ENCODE data around the gene ZDHHC8. TPM values are rescaled to one million over a fixed set of nuclear protein-coding genes. Genes with fewer than 3 reads are reported as not detected.
A peak's percentile ranks its signal among the peaks of the same experiment; 100 is the strongest.

ZDHHC8 gene
- total RNA-seq, 1 donor = 12.7 TPM

DNA sequence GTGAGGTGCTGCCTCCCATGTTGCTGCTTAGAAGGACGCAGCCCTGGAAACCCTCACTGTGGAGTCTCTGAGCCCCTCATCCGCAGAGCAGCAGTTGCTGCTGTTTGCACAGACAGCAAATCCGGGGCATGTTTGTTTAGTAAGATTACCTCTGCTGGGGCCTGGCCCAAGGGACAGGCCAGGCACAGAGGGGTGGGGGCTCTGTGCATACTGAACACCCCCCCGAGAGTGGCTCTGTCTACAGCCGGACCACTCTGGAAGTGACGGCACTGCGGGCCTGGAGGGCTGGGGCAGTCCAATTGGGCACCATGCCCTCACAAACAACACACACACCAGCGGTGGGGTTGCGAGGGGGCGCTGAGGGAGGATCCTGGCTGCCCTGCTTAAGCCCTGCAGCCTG lies 42.2 kb downstream of the ZDHHC8 start:
- H3K4me3 ChIP-seq (ENCODE audit: low read depth, low read length) = no peak overlapping the region
- no peak for TF ChIP-seq CTCF (IDR thresholded peaks at IDR 0.05; ENCODE audit: insufficient read depth, low read length)
- no peak for DNase-seq (ENCODE audit: low read depth)

DNA sequence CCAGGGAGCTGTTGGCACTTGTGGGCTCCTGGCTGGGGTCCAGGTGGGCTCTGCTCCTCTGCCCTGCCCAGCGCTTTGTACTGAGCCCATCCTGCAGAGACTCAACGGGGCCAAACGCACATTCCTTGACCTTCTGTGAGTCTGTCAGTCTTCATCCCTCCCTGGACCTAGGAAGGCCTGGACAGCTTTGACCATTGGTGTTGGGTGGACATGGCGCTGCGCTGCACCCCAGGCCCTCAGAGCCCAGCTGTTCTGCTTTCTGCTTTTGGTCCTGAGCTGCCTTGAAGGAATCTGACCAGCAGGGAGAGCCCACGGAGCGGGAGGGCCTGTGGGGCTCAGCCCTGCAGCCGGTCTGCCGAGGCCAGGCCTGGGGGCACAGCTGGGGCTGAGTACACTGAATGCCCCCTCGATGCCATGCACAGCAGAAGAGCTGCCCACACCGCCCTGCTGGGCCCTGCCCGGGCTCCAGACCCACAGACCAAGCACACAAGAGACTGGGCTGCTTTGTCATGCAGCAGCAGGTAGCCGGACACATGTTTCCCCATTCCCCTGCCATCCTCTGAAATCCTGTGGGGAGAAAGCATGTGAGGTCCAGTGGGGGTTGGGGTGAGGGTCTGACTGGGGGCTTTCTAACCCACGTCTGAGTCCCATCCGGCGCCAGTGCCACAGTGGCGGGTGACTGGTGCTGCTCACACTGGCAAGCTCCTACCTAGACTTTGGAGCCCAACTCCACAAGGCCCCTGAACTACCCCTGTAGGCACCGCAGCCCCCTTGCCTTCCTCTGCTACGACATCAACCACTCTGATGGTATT lies 43.4 kb downstream of the ZDHHC8 start:
- no peak overlapping the region for H3K4me3 ChIP-seq (ENCODE audit: low read depth, low read length)
- TF ChIP-seq CTCF (IDR thresholded peaks at IDR 0.05; ENCODE audit: insufficient read depth, low read length) = peak; percentile 31
- DNase-seq (ENCODE audit: low read depth) = peak; percentile 6

DNA sequence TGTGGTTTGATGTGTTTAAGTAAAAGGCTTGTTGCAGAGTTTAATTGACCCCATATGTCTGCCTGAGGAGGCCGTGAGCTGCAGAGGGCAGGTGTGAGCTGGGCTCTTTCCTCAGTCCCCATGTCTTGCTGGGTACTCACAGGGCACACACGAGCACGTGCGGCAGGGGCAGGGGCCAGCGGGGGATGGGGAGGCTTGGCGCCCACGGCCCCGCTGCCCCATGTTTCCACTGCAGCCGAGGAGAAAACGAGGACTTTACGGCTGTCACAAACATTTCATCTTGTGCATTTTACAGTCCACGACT lies 43.9 kb downstream of the ZDHHC8 start:
- no peak overlapping the region for H3K4me3 ChIP-seq (ENCODE audit: low read depth, low read length)
- TF ChIP-seq CTCF (IDR thresholded peaks at IDR 0.05; ENCODE audit: insufficient read depth, low read length) = no peak
- no peak for DNase-seq (ENCODE audit: low read depth)

GRCh38 chr22:20176421-20177085 lies 44.9 kb downstream of the ZDHHC8 start:
- no peak overlapping the region for H3K4me3 ChIP-seq (ENCODE audit: low read depth, low read length)
- no peak for DNase-seq (ENCODE audit: low read depth)
- no peak for TF ChIP-seq CTCF (IDR thresholded peaks at IDR 0.05; ENCODE audit: insufficient read depth, low read length)

GRCh38 chr22:20177217-20177911 lies 45.8 kb downstream of the ZDHHC8 start:
- DNase-seq (ENCODE audit: low read depth) = no peak
- no peak for TF ChIP-seq CTCF (IDR thresholded peaks at IDR 0.05; ENCODE audit: insufficient read depth, low read length)
- H3K4me3 ChIP-seq (ENCODE audit: low read depth, low read length) = no peak overlapping the region

GRCh38 chr22:20178075-20178914 lies 46.7 kb downstream of the ZDHHC8 start:
- DNase-seq (ENCODE audit: low read depth) = no peak
- TF ChIP-seq CTCF (IDR thresholded peaks at IDR 0.05; ENCODE audit: insufficient read depth, low read length) = no peak
- H3K4me3 ChIP-seq (ENCODE audit: low read depth, low read length) = no peak overlapping the region

All from fibroblast of the aortic adventitia (primary cell).